Astrocyte (in vitro differentiated cells and primary cell): Measurements from ENCODE around the gene VEPH1. TPM values are rescaled to one million over a fixed set of nuclear protein-coding genes. Genes with fewer than 3 reads are reported as not detected.

Source experiments
- DNase-seq: peaks from one replicate; pipeline ENCODE4 v3.0.0-alpha.2; 2010; ENCODE audit warnings: low read depth
- FAIRE-seq: peaks from 2 replicates; lab custom pipeline; 2011; peaks lifted over from hg19 to GRCh38; lab: Jason Lieb, UNC
- H2AFZ ChIP-seq: 2 replicates; pipeline ENCODE4 v1.6.0; 2012; ENCODE audit warnings: low read depth, low read length, inconsistent platforms
- H3K27ac ChIP-seq: 2 replicates; pipeline ENCODE4 v1.5.1; 2011; ENCODE audit warnings: low read depth, low read length, inconsistent platforms
- H3K27me3 ChIP-seq: 2 replicates; pipeline ENCODE4 v1.6.0; 2011; ENCODE audit warnings: low read length, inconsistent platforms; ENCODE audit not compliant: insufficient read depth
- H3K36me3 ChIP-seq: 2 replicates; pipeline ENCODE4 v1.5.1; 2011; ENCODE audit warnings: low read length, inconsistent platforms; ENCODE audit not compliant: insufficient read depth
- H3K4me1 ChIP-seq: 2 replicates; pipeline ENCODE4 v1.5.1; 2011; ENCODE audit warnings: low read length, inconsistent platforms; ENCODE audit not compliant: insufficient read depth
- H3K4me2 ChIP-seq: 2 replicates; pipeline ENCODE4 v1.6.0; 2012; ENCODE audit warnings: low read length, inconsistent platforms
- H3K4me3 ChIP-seq: 2 replicates; pipeline ENCODE4 v1.5.1; 2011; ENCODE audit warnings: low read depth, mild to moderate bottlenecking, low read length, inconsistent platforms; ENCODE audit not compliant: insufficient read depth
- H3K79me2 ChIP-seq: 2 replicates; pipeline ENCODE4 v1.6.0; 2012; ENCODE audit warnings: mild to moderate bottlenecking, low read length, inconsistent platforms; ENCODE audit not compliant: insufficient read depth
- H3K9ac ChIP-seq: 2 replicates; pipeline ENCODE4 v1.6.0; 2012; ENCODE audit warnings: mild to moderate bottlenecking, low read length, inconsistent platforms
- H3K9me3 ChIP-seq: 2 replicates; pipeline ENCODE4 v1.5.1; 2012; ENCODE audit warnings: low read depth, mild to moderate bottlenecking, low read length, inconsistent platforms; ENCODE audit not compliant: insufficient read depth
- H4K20me1 ChIP-seq: 2 replicates; pipeline ENCODE4 v1.6.0; 2012; ENCODE audit warnings: low read length, inconsistent platforms; ENCODE audit not compliant: insufficient read depth
- H3K27ac Mint-ChIP-seq: one replicate; pipeline ENCODE4 v1.8.0; 2021; ENCODE audit warnings: mild to moderate bottlenecking, mixed read lengths; ENCODE audit not compliant: unreplicated experiment
- H3K27me3 Mint-ChIP-seq: one replicate; pipeline ENCODE4 v1.8.0; 2021; ENCODE audit warnings: low read depth, mixed read lengths; ENCODE audit not compliant: unreplicated experiment
- H3K36me3 Mint-ChIP-seq: one replicate; pipeline ENCODE4 v1.8.0; 2021; ENCODE audit warnings: low read depth, mixed read lengths; ENCODE audit not compliant: unreplicated experiment
- H3K4me1 Mint-ChIP-seq: one replicate; pipeline ENCODE4 v1.8.0; 2021; ENCODE audit warnings: low read depth, mixed read lengths; ENCODE audit not compliant: unreplicated experiment
- H3K4me3 Mint-ChIP-seq: one replicate; pipeline ENCODE4 v1.8.0; 2021; ENCODE audit warnings: mild to moderate bottlenecking, moderate library complexity, mixed read lengths; ENCODE audit not compliant: unreplicated experiment
- H3K9me3 Mint-ChIP-seq: one replicate; pipeline ENCODE4 v1.8.0; 2021; ENCODE audit warnings: mild to moderate bottlenecking, mixed read lengths; ENCODE audit not compliant: unreplicated experiment
- CTCF ChIP-seq: IDR thresholded peaks from 2 replicates; pipeline ENCODE4 v1.5.1; 2011; ENCODE audit warnings: low read depth, mild to moderate bottlenecking, inconsistent platforms, low read length, moderate library complexity; ENCODE audit not compliant: insufficient read depth
- EZH2 ChIP-seq: IDR thresholded peaks from 2 replicates; pipeline ENCODE4 v1.6.1; 2012; ENCODE audit warnings: mild to moderate bottlenecking, low read length, inconsistent platforms; ENCODE audit not compliant: insufficient read depth
- total RNA-seq: library from RNA; stranded (reverse); gene quantifications from 2 replicates; pipeline ENCODE4 v1.2.1, GENCODE V29; 2021

Gene VEPH1
- total RNA-seq, 1 donor from 2014 or later: 9.4 TPM

GRCh38 chr3:157239082-157239704 is 264.0 kb downstream of the VEPH1 start:
- H3K27me3 Mint-ChIP-seq: no peaks in the 10 kb centered on the region
- H3K79me2 ChIP-seq: no peaks in the 10 kb centered on the region
- no peaks in the 10 kb centered on the region for H3K27me3 ChIP-seq
- H3K4me3 Mint-ChIP-seq: no peak overlapping the region
- peaks cover 4% of the 10 kb centered on the region for H3K4me1 Mint-ChIP-seq
- H4K20me1 ChIP-seq: no peaks in the 10 kb centered on the region
- peak; percentile 23 for DNase-seq
- H3K4me1 ChIP-seq: no peaks in the 10 kb centered on the region
- no peak overlapping the region for H3K9ac ChIP-seq
- H3K36me3 Mint-ChIP-seq: no peaks in the 10 kb centered on the region
- no peak for FAIRE-seq
- H3K9me3 ChIP-seq: no peaks in the 10 kb centered on the region
- no peaks in the 10 kb centered on the region for H3K36me3 ChIP-seq
- H2AFZ ChIP-seq: no peak overlapping the region
- no peaks in the 10 kb centered on the region for H3K9me3 Mint-ChIP-seq
- no peak overlapping the region for H3K27ac Mint-ChIP-seq
- H3K4me2 ChIP-seq: no peak overlapping the region
- no peak overlapping the region for H3K27ac ChIP-seq
- no peak overlapping the region for H3K4me3 ChIP-seq
- TF ChIP-seq EZH2 (no peak), CTCF (peak; percentile 72)

GRCh38 chr3:157238457-157238856 is 264.8 kb downstream of the VEPH1 start:
- H3K4me1 ChIP-seq: no peaks in the 10 kb centered on the region
- Mint-ChIP-seq H3K27ac (no peak overlapping the region), H3K27me3 (no peaks in the 10 kb centered on the region), H3K4me3 (no peak overlapping the region), H3K4me1 (peaks cover 4% of the 10 kb centered on the region), H3K9me3 (no peaks in the 10 kb centered on the region), H3K36me3 (no peaks in the 10 kb centered on the region)
- H3K4me2 ChIP-seq: no peak overlapping the region
- H3K79me2 ChIP-seq: no peaks in the 10 kb centered on the region
- no peak overlapping the region for H3K27ac ChIP-seq
- no peak overlapping the region for H3K4me3 ChIP-seq
- H3K9me3 ChIP-seq: no peaks in the 10 kb centered on the region
- no peaks in the 10 kb centered on the region for H3K36me3 ChIP-seq
- TF ChIP-seq EZH2: no peak
- TF ChIP-seq CTCF: no peak
- no peak overlapping the region for H2AFZ ChIP-seq
- no peak overlapping the region for H3K9ac ChIP-seq
- no peaks in the 10 kb centered on the region for H3K27me3 ChIP-seq
- H4K20me1 ChIP-seq: no peaks in the 10 kb centered on the region
- DNase-seq (peak; percentile 7), FAIRE-seq (no peak)

- no peak for FAIRE-seq
These were observed 265.3 kb downstream of the VEPH1 start for GRCh38 chr3:157237886-157238285.

More at GRCh38 chr3:157237886-157238285, 265.3 kb downstream of the VEPH1 start:
- Histone ChIP-seq H3K4me3 (no peak overlapping the region), H3K4me2 (no peak overlapping the region), H3K4me1 (no peaks in the 10 kb centered on the region), H3K27ac (no peak overlapping the region), H3K36me3 (no peaks in the 10 kb centered on the region), H4K20me1 (no peaks in the 10 kb centered on the region), H3K9me3 (no peaks in the 10 kb centered on the region), H3K27me3 (no peaks in the 10 kb centered on the region), H3K9ac (no peak overlapping the region), H2AFZ (no peak overlapping the region), H3K79me2 (no peaks in the 10 kb centered on the region)
- H3K27ac Mint-ChIP-seq: no peak overlapping the region
- no peaks in the 10 kb centered on the region for H3K36me3 Mint-ChIP-seq
- H3K4me3 Mint-ChIP-seq: no peak overlapping the region
- H3K27me3 Mint-ChIP-seq: no peaks in the 10 kb centered on the region
- H3K9me3 Mint-ChIP-seq: no peaks in the 10 kb centered on the region
- TF ChIP-seq CTCF: no peak
- no peak for TF ChIP-seq EZH2
- no peak for DNase-seq
- peaks cover 4% of the 10 kb centered on the region for H3K4me1 Mint-ChIP-seq
